Activated T-helper 1 cell treated with anti-CD3 and anti-CD28 coated beads, Interleukin-12 subunit alpha, Interleukin-12 subunit beta, Interleukin-2, Interleukin-4 antibody, amounts not matched to agents 30 ng/mL and 10 ng/mL and 1 ng/mL, durations not matched to agents 14 hours and 24 hours and 36 hours (primary cell): ENCODE results near the gene HRH1. TPM values are rescaled to one million over a fixed set of nuclear protein-coding genes. Genes with fewer than 3 reads are reported as not detected.

Experiments used
- total RNA-seq: library from RNA; stranded (reverse); gene quantifications from 2 replicates; pipeline ENCODE4 v1.2.3, GENCODE V29; 2022

The HRH1 gene
- total RNA-seq, 1 donor from 2014 or later, result 0.21 TPM

Other genes with a start within 250 kb of the HRH1 start
- not detected in 2 replicates for gene SLC6A1, start 161.7 kb upstream of the HRH1 start, total RNA-seq
- 38.6 and 44.0 TPM in 2 replicates for gene ATG7, start 117.9 kb downstream of the HRH1 start, total RNA-seq